Small intestine (tissue), 7 donors: Measurements from ENCODE around the gene RASL11A. TPM values are rescaled to one million over a fixed set of nuclear protein-coding genes. Genes with fewer than 3 reads are reported as not detected.
"Not testable (repeated sequence)": the region's sequence is repeated elsewhere in the genome, so short reads cannot be mapped to it uniquely, and the experiment has no call there.

Experiments used
- DNase-seq, 2 donors: peaks; one replicate each; pipeline versions ENCODE4 v3.0.0 to v3.0.0-alpha.2; 2013
- FAIRE-seq: peaks from 2 replicates; lab custom pipeline; 2012; peaks lifted over from hg19 to GRCh38; lab: Jason Lieb, UNC
- H3K27ac ChIP-seq, 3 donors: one replicate each; pipeline ENCODE4 v1.5.1; 2013; ENCODE audit warnings: low read length in 2 of 3, mild to moderate bottlenecking in 2 of 3, control low read depth in 1 of 3, inconsistent platforms in 1 of 3, low read depth in 1 of 3, moderate library complexity in 1 of 3
- H3K27me3 ChIP-seq, 3 donors: one replicate each; pipeline ENCODE4 v1.6.1; 2013; ENCODE audit warnings: low read length in 3 of 3, inconsistent platforms in 1 of 3; ENCODE audit not compliant: control insufficient read depth in 3 of 3, insufficient read depth in 3 of 3
- H3K36me3 ChIP-seq, 3 donors: one replicate each; pipeline ENCODE4 v1.6.1; 2013; ENCODE audit warnings: low read length in 3 of 3, inconsistent platforms in 1 of 3, low read depth in 1 of 3, mild to moderate bottlenecking in 1 of 3, moderate library complexity in 1 of 3; ENCODE audit not compliant: control insufficient read depth in 3 of 3, insufficient read depth in 2 of 3
- H3K4me1 ChIP-seq, 3 donors: one replicate each; pipeline ENCODE4 v1.6.1; 2013; ENCODE audit warnings: low read length in 2 of 3, inconsistent platforms in 1 of 3, low read depth in 1 of 3, mild to moderate bottlenecking in 1 of 3, moderate library complexity in 1 of 3; ENCODE audit not compliant: control insufficient read depth in 3 of 3, insufficient read depth in 2 of 3
- H3K4me3 ChIP-seq, 3 donors: one replicate each; pipeline ENCODE4 v1.5.1; 2013; ENCODE audit warnings: low read length in 3 of 3, control low read depth in 1 of 3, inconsistent platforms in 1 of 3, low read depth in 1 of 3, mild to moderate bottlenecking in 1 of 3, moderate library complexity in 1 of 3
- H3K9me3 ChIP-seq, 2 donors: one replicate each; pipeline ENCODE4 v1.6.1; 2013; ENCODE audit warnings: low read depth in 1 of 2, low read length in 1 of 2; ENCODE audit not compliant: control insufficient read depth in 2 of 2, insufficient read depth in 1 of 2
- WGBS, 3 donors: extraction: QIAGEN DNeasy Blood & Tissue Kit; methylation state at CpG; one replicate each; pipeline ENCODE4 v1.1.7; 2013; 5-methylcytosine and 5-hydroxymethylcytosine counted together
- polyA plus RNA-seq, 4 donors: library from polyadenylated mRNA; stranded (reverse) in 3 of 4; unstranded in 1 of 4; fragments of 200-250 nt in 3 of 4; fragments of 120-200 nt in 1 of 4; gene quantifications; one replicate each; pipeline versions ENCODE4 v1.2.1 to v1.2.3, GENCODE V29; 2013
- donor health status: healthy with polysubstance abuse.
- donor health status: control.
- donor health status: control.
- donor health status: Bipolar disorder and iron deficiency.
- donor health status: healthy.

RASL11A gene
- polyA plus RNA-seq, 4 donors, result 9.9 to 46.7 (median 34.8) TPM

- DNase-seq, FAIRE-seq, H3K27ac ChIP-seq, H3K36me3 ChIP-seq, H3K4me1 ChIP-seq, H3K9me3 ChIP-seq, H3K4me3 ChIP-seq, H3K27me3 ChIP-seq: not testable (repeated sequence)
- WGBS, 3 donors, result 88 to 91% (median 90%) methylated on average over 6 of the region's 6 CpGs
These were observed 51.8 kb downstream of the RASL11A start for GRCh38 chr13:27322443-27322842.

Other genes with a start within 250 kb of the RASL11A start
- gene USP12, start 99.0 kb upstream of the RASL11A start, polyA plus RNA-seq, result 10 to 100 TPM; 12.3 to 45.6 (median 20.7) TPM
- 1,000 to 10,000 TPM in 3 of 4 donors, 100 to 1,000 TPM in 1; 815 to 1,928 (median 1,534) TPM for gene RPL21, start 19.3 kb upstream of the RASL11A start, polyA plus RNA-seq
- gene GTF3A, start 153.8 kb downstream of the RASL11A start, polyA plus RNA-seq, result 100 to 1,000 TPM in 2 of 4 donors, 10 to 100 TPM in 2; 58.3 to 129 (median 112) TPM
- 100 to 1,000 TPM in 2 of 4 donors, 10 to 100 TPM in 2; 76.0 to 149 (median 110) TPM for gene MTIF3, start 179.7 kb downstream of the RASL11A start, polyA plus RNA-seq